HG02885 (cell line): ENCODE data around the gene FOXP3.
A peak's percentile ranks its signal among the peaks of the same experiment; 100 is the strongest.

Experiments used
- ATAC-seq: cut with Tn5 transposase; IDR thresholded peaks from one replicate; pipeline ENCODE4 v1.9.1; 2021; ENCODE audit warnings: mild to moderate bottlenecking; ENCODE audit not compliant: unreplicated experiment, poor library complexity

FOXP3 gene

GRCh38 chrX:49254639-49255038 is 9.9 kb downstream of the FOXP3 start:
- ATAC-seq: no peak

GRCh38 chrX:49251325-49251724 is 13.2 kb downstream of the FOXP3 start:
- ATAC-seq: no peak

GRCh38 chrX:49250578-49250977 is 13.9 kb downstream of the FOXP3 start:
- no peak for ATAC-seq

GRCh38 chrX:49250066-49250465 is 14.4 kb downstream of the FOXP3 start:
- no peak for ATAC-seq

- no peak for ATAC-seq
Measured at GRCh38 chrX:49249616-49250015, 14.9 kb downstream of the FOXP3 start.

GRCh38 chrX:49249071-49249470 is 15.4 kb downstream of the FOXP3 start:
- ATAC-seq: no peak

- ATAC-seq: no peak
Measured at GRCh38 chrX:49247916-49248811, 16.3 kb downstream of the FOXP3 start.

GRCh38 chrX:49247346-49247745 is 17.2 kb downstream of the FOXP3 start:
- ATAC-seq: no peak

GRCh38 chrX:49246541-49246940 is 18.0 kb downstream of the FOXP3 start:
- no peak for ATAC-seq

GRCh38 chrX:49244207-49244606 is 20.3 kb downstream of the FOXP3 start:
- no peak for ATAC-seq

- no peak for ATAC-seq
Measured at GRCh38 chrX:49243166-49243565, 21.3 kb downstream of the FOXP3 start.

- ATAC-seq: no peak
Measured at GRCh38 chrX:49242545-49243066, 21.9 kb downstream of the FOXP3 start.

- ATAC-seq: no peak
Measured at GRCh38 chrX:49238735-49239134, 25.8 kb downstream of the FOXP3 start.

- no peak for ATAC-seq
Measured at GRCh38 chrX:49237060-49237459, 27.4 kb downstream of the FOXP3 start.

- ATAC-seq: no peak
Measured at GRCh38 chrX:49233887-49234555, 30.5 kb downstream of the FOXP3 start.

- ATAC-seq: no peak
Measured at GRCh38 chrX:49233176-49233575, 31.3 kb downstream of the FOXP3 start, which contains the start of gene CACNA1F. Gene CACNA1F, minus strand, starts transcription at chrX:49233340. Its CDS starts 31 bp downstream, at chrX:49233309.

GRCh38 chrX:49232525-49232924 is 32.0 kb downstream of the FOXP3 start:
- no peak for ATAC-seq

- no peak for ATAC-seq
Measured at GRCh38 chrX:49231333-49232000, 33.0 kb downstream of the FOXP3 start.

GRCh38 chrX:49230500-49231232 is 33.8 kb downstream of the FOXP3 start:
- peak; percentile 68 for ATAC-seq

GRCh38 chrX:49228185-49228584 is 36.3 kb downstream of the FOXP3 start:
- ATAC-seq: no peak
